ENCODE data around the gene NPIPB12. TPM values are rescaled to one million over a fixed set of nuclear protein-coding genes. Genes with fewer than 3 reads are reported as not detected.
"Not testable (repeated sequence)": the region's sequence is repeated elsewhere in the genome, so short reads cannot be mapped to it uniquely, and the experiment has no call there.

Gene NPIPB12
- total RNA-seq, 1 experiment from 2014 or later = 53.2 TPM

- not testable (repeated sequence) for DNase-seq; H3K27me3 ChIP-seq (ENCODE audit: low read length)
These were observed 45.6 kb downstream of the NPIPB12 start for GRCh38 chr16:29460647-29461030.

GRCh38 chr16:29459706-29460646, 46.2 kb downstream of the NPIPB12 start, which contains the start of gene SULT1A4:
Gene SULT1A4, plus strand, starts transcription at chr16:29459913. Its CDS starts 1,473 bp downstream, at chr16:29461386.
- not testable (repeated sequence) for H3K27ac ChIP-seq (ENCODE audit: low read length); DNase-seq; H3K9me3 ChIP-seq (ENCODE audit: low read length); H4K20me1 ChIP-seq (ENCODE audit: insufficient read depth, low read depth, low read length); H3K4me3 ChIP-seq (ENCODE audit: low read length); H3K27me3 ChIP-seq (ENCODE audit: low read length); H3K9ac ChIP-seq (ENCODE audit: low read length); H3K36me3 ChIP-seq (ENCODE audit: insufficient read depth, low read length); H3K79me2 ChIP-seq (ENCODE audit: low read length); H3K4me1 ChIP-seq (ENCODE audit: low read length); H3K9me2 ChIP-seq (replicated peaks; ENCODE audit: insufficient read depth, low read length); H2AFZ ChIP-seq (ENCODE audit: low read length); H3K4me2 ChIP-seq (ENCODE audit: low read depth, low read length, poor library complexity, severe bottlenecking)

More at GRCh38 chr16:29460647-29461030, 45.6 kb downstream of the NPIPB12 start:
- not testable (repeated sequence) for H3K79me2 ChIP-seq (ENCODE audit: low read length); H4K20me1 ChIP-seq (ENCODE audit: insufficient read depth, low read depth, low read length); H3K27ac ChIP-seq (ENCODE audit: low read length); H3K9me3 ChIP-seq (ENCODE audit: low read length); H2AFZ ChIP-seq (ENCODE audit: low read length); H3K36me3 ChIP-seq (ENCODE audit: insufficient read depth, low read length); H3K9ac ChIP-seq (ENCODE audit: low read length); H3K4me1 ChIP-seq (ENCODE audit: low read length); H3K4me3 ChIP-seq (ENCODE audit: low read length); H3K9me2 ChIP-seq (replicated peaks; ENCODE audit: insufficient read depth, low read length); H3K4me2 ChIP-seq (ENCODE audit: low read depth, low read length, poor library complexity, severe bottlenecking)

- H3K36me3 ChIP-seq (ENCODE audit: insufficient read depth, low read length); H3K27me3 ChIP-seq (ENCODE audit: low read length); H3K79me2 ChIP-seq (ENCODE audit: low read length); H3K4me3 ChIP-seq (ENCODE audit: low read length); H3K4me2 ChIP-seq (ENCODE audit: low read depth, low read length, poor library complexity, severe bottlenecking); H3K9me3 ChIP-seq (ENCODE audit: low read length); H3K9ac ChIP-seq (ENCODE audit: low read length); H3K9me2 ChIP-seq (replicated peaks; ENCODE audit: insufficient read depth, low read length); H3K27ac ChIP-seq (ENCODE audit: low read length); H3K4me1 ChIP-seq (ENCODE audit: low read length); H4K20me1 ChIP-seq (ENCODE audit: insufficient read depth, low read depth, low read length); DNase-seq; H2AFZ ChIP-seq (ENCODE audit: low read length): not testable (repeated sequence)
These were observed 48.5 kb downstream of the NPIPB12 start for GRCh38 chr16:29457660-29458059.

- not testable (repeated sequence) for H3K4me1 ChIP-seq (ENCODE audit: low read length); H3K9ac ChIP-seq (ENCODE audit: low read length); H3K4me2 ChIP-seq (ENCODE audit: low read depth, low read length, poor library complexity, severe bottlenecking); H4K20me1 ChIP-seq (ENCODE audit: insufficient read depth, low read depth, low read length); DNase-seq; H3K79me2 ChIP-seq (ENCODE audit: low read length); H3K9me2 ChIP-seq (replicated peaks; ENCODE audit: insufficient read depth, low read length); H2AFZ ChIP-seq (ENCODE audit: low read length); H3K9me3 ChIP-seq (ENCODE audit: low read length); H3K27me3 ChIP-seq (ENCODE audit: low read length); H3K4me3 ChIP-seq (ENCODE audit: low read length); H3K36me3 ChIP-seq (ENCODE audit: insufficient read depth, low read length); H3K27ac ChIP-seq (ENCODE audit: low read length)
These were observed 51.4 kb downstream of the NPIPB12 start for GRCh38 chr16:29454828-29455227.

GRCh38 chr16:29454269-29454668, 51.9 kb downstream of the NPIPB12 start, which contains the start of the genes BOLA2 and SLX1B:
Gene BOLA2, minus strand, starts transcription at chr16:29454351. Its CDS starts 98 bp downstream, at chr16:29454253.
Gene SLX1B, plus strand, starts transcription at chr16:29454533.
- H3K9me3 ChIP-seq (ENCODE audit: low read length); H3K36me3 ChIP-seq (ENCODE audit: insufficient read depth, low read length); H3K4me3 ChIP-seq (ENCODE audit: low read length); H3K27ac ChIP-seq (ENCODE audit: low read length); H3K27me3 ChIP-seq (ENCODE audit: low read length); H3K4me1 ChIP-seq (ENCODE audit: low read length); DNase-seq; H2AFZ ChIP-seq (ENCODE audit: low read length); H3K79me2 ChIP-seq (ENCODE audit: low read length); H4K20me1 ChIP-seq (ENCODE audit: insufficient read depth, low read depth, low read length); H3K4me2 ChIP-seq (ENCODE audit: low read depth, low read length, poor library complexity, severe bottlenecking); H3K9ac ChIP-seq (ENCODE audit: low read length); H3K9me2 ChIP-seq (replicated peaks; ENCODE audit: insufficient read depth, low read length): not testable (repeated sequence)

- not testable (repeated sequence) for H3K4me2 ChIP-seq (ENCODE audit: low read depth, low read length, poor library complexity, severe bottlenecking); H3K4me3 ChIP-seq (ENCODE audit: low read length); H2AFZ ChIP-seq (ENCODE audit: low read length); H3K27me3 ChIP-seq (ENCODE audit: low read length); H3K9ac ChIP-seq (ENCODE audit: low read length); H3K9me2 ChIP-seq (replicated peaks; ENCODE audit: insufficient read depth, low read length); H3K36me3 ChIP-seq (ENCODE audit: insufficient read depth, low read length); H3K27ac ChIP-seq (ENCODE audit: low read length); H4K20me1 ChIP-seq (ENCODE audit: insufficient read depth, low read depth, low read length); H3K79me2 ChIP-seq (ENCODE audit: low read length); H3K9me3 ChIP-seq (ENCODE audit: low read length); H3K4me1 ChIP-seq (ENCODE audit: low read length); DNase-seq
These were observed 52.5 kb downstream of the NPIPB12 start for GRCh38 chr16:29453754-29454153.

Small RNAs within 50 kb of the gene (small RNA-seq; reads per million reads assigned to genes)
- gene AC133555.2 = not detected

Other genes with a start within 250 kb of the NPIPB12 start
- 0.47 and 0.52 TPM in 2 replicates for gene NPIPB11, start 99.7 kb downstream of the NPIPB12 start, total RNA-seq (2014; rRNA removed; shearing (Covaris generic); ENCODE audit: low replicate concordance)
- gene BOLA2, start 52.1 kb downstream of the NPIPB12 start, total RNA-seq (2014; rRNA removed; shearing (Covaris generic); ENCODE audit: low replicate concordance) = 62.7 and 102 TPM in 2 replicates
- 7.8 and 54.8 TPM in 2 replicates for gene SLX1B, start 51.9 kb downstream of the NPIPB12 start, total RNA-seq (2014; rRNA removed; shearing (Covaris generic); ENCODE audit: low replicate concordance)
- gene SULT1A4, start 46.5 kb downstream of the NPIPB12 start, total RNA-seq (2014; rRNA removed; shearing (Covaris generic); ENCODE audit: low replicate concordance) = 2.1 and 9.0 TPM in 2 replicates
- gene SPN, start 156.8 kb upstream of the NPIPB12 start, total RNA-seq (2014; rRNA removed; shearing (Covaris generic); ENCODE audit: low replicate concordance) = 0.63 and 1.0 TPM in 2 replicates
- 39.6 and 45.8 TPM in 2 replicates for gene QPRT, start 172.8 kb upstream of the NPIPB12 start, total RNA-seq (2014; rRNA removed; shearing (Covaris generic); ENCODE audit: low replicate concordance)
- 0.86 and 2.5 TPM in 2 replicates for gene C16orf54, start 239.6 kb upstream of the NPIPB12 start, total RNA-seq (2014; rRNA removed; shearing (Covaris generic); ENCODE audit: low replicate concordance)